HUES6 (cell line): Measurements from ENCODE around the gene FAM110D.

ENCODE experiments used
- H3K27ac ChIP-seq: 2 replicates; pipeline ENCODE4 v1.7.0; 2013; ENCODE audit warnings: low read depth, mild to moderate bottlenecking, low read length, inconsistent platforms
- H3K27me3 ChIP-seq: 2 replicates; pipeline ENCODE4 v1.6.1; 2013; ENCODE audit warnings: low read length; ENCODE audit not compliant: control insufficient read depth, insufficient read depth
- H3K36me3 ChIP-seq: 2 replicates; pipeline ENCODE4 v1.6.1; 2013; ENCODE audit warnings: low read length; ENCODE audit not compliant: control insufficient read depth, insufficient read depth
- H3K4me1 ChIP-seq: 2 replicates; pipeline ENCODE4 v1.6.1; 2013; ENCODE audit warnings: low read length; ENCODE audit not compliant: control insufficient read depth, insufficient read depth
- H3K4me3 ChIP-seq: 2 replicates; pipeline ENCODE4 v1.5.1; 2013; ENCODE audit warnings: low read depth, low read length
- H3K9ac ChIP-seq: one replicate; pipeline ENCODE4 v1.6.1; 2013; ENCODE audit warnings: mild to moderate bottlenecking, low read length
- H3K9me3 ChIP-seq: 2 replicates; pipeline ENCODE4 v1.6.1; 2013; ENCODE audit warnings: low read depth, low read length; ENCODE audit not compliant: control insufficient read depth, insufficient read depth

Gene FAM110D

GRCh38 chr1:26122988-26123973, 35.6 kb upstream of the FAM110D start:
- Histone ChIP-seq H3K4me1 (peaks cover 13% of the 10 kb centered on the region), H3K27ac (no peak overlapping the region), H3K9me3 (no peaks in the 10 kb centered on the region), H3K4me3 (no peak overlapping the region), H3K36me3 (peaks cover 8% of the 10 kb centered on the region; the same call in 1 of the 2 replicates), H3K27me3 (no peaks in the 10 kb centered on the region), H3K9ac (no peak overlapping the region)

- no peaks in the 10 kb centered on the region for H3K27me3 ChIP-seq
- H3K27ac ChIP-seq, result no peak overlapping the region
- peaks cover 4% of the 10 kb centered on the region; the same call in 1 of the 2 replicates for H3K36me3 ChIP-seq
- no peaks in the 10 kb centered on the region for H3K9me3 ChIP-seq
- no peak overlapping the region for H3K4me3 ChIP-seq
- no peak overlapping the region for H3K9ac ChIP-seq
- peaks cover 13% of the 10 kb centered on the region for H3K4me1 ChIP-seq
Measured at GRCh38 chr1:26124418-26125331, 34.2 kb upstream of the FAM110D start.

- Histone ChIP-seq H3K9me3 (no peaks in the 10 kb centered on the region), H3K9ac (no peak overlapping the region), H3K27me3 (no peaks in the 10 kb centered on the region), H3K4me1 (peaks cover 13% of the 10 kb centered on the region), H3K4me3 (no peak overlapping the region), H3K36me3 (peaks cover 4% of the 10 kb centered on the region; the same call in 1 of the 2 replicates), H3K27ac (no peak overlapping the region)
Measured at GRCh38 chr1:26125382-26125781, 33.5 kb upstream of the FAM110D start.

GRCh38 chr1:26125946-26126320, 32.9 kb upstream of the FAM110D start:
- Histone ChIP-seq H3K4me3 (no peak overlapping the region), H3K27ac (no peak overlapping the region), H3K27me3 (no peaks in the 10 kb centered on the region), H3K9me3 (no peaks in the 10 kb centered on the region), H3K9ac (no peak overlapping the region), H3K4me1 (peaks cover 13% of the 10 kb centered on the region), H3K36me3 (peaks cover 4% of the 10 kb centered on the region; the same call in 1 of the 2 replicates)

GRCh38 chr1:26126321-26127084, 32.4 kb upstream of the FAM110D start:
- Histone ChIP-seq H3K27me3 (no peaks in the 10 kb centered on the region), H3K27ac (no peak overlapping the region), H3K9me3 (no peaks in the 10 kb centered on the region), H3K9ac (no peak overlapping the region), H3K4me1 (peaks cover 13% of the 10 kb centered on the region), H3K4me3 (no peak overlapping the region), H3K36me3 (peaks cover 4% of the 10 kb centered on the region; the same call in 1 of the 2 replicates)

GRCh38 chr1:26127235-26128163, 31.4 kb upstream of the FAM110D start:
- Histone ChIP-seq H3K9ac (no peak overlapping the region), H3K9me3 (no peaks in the 10 kb centered on the region), H3K4me3 (no peak overlapping the region), H3K36me3 (peaks cover 4% of the 10 kb centered on the region; the same call in 1 of the 2 replicates), H3K27me3 (no peaks in the 10 kb centered on the region), H3K27ac (no peak overlapping the region), H3K4me1 (peaks cover 13% of the 10 kb centered on the region)

- Histone ChIP-seq H3K27ac (no peak overlapping the region), H3K4me1 (peaks cover 13% of the 10 kb centered on the region), H3K36me3 (no peaks in the 10 kb centered on the region), H3K9ac (no peak overlapping the region), H3K27me3 (no peaks in the 10 kb centered on the region), H3K9me3 (no peaks in the 10 kb centered on the region), H3K4me3 (no peak overlapping the region)
Measured at GRCh38 chr1:26129778-26130177, 29.1 kb upstream of the FAM110D start.

- Histone ChIP-seq H3K4me3 (no peak overlapping the region), H3K27me3 (no peaks in the 10 kb centered on the region), H3K4me1 (peaks cover 13% of the 10 kb centered on the region), H3K9me3 (no peaks in the 10 kb centered on the region), H3K36me3 (no peaks in the 10 kb centered on the region), H3K27ac (no peak overlapping the region), H3K9ac (no peak overlapping the region)
Measured at GRCh38 chr1:26130695-26131094, 28.2 kb upstream of the FAM110D start.

- no peak overlapping the region for H3K27ac ChIP-seq
- no peak overlapping the region for H3K9ac ChIP-seq
- H3K4me1 ChIP-seq, result peaks cover 5% of the 10 kb centered on the region; the same call in 1 of the 2 replicates
- H3K27me3 ChIP-seq, result no peaks in the 10 kb centered on the region
- H3K36me3 ChIP-seq, result no peaks in the 10 kb centered on the region
- H3K9me3 ChIP-seq, result no peaks in the 10 kb centered on the region
- H3K4me3 ChIP-seq, result no peak overlapping the region
Measured at GRCh38 chr1:26132128-26132833, 26.6 kb upstream of the FAM110D start.
